Mesendoderm (in vitro differentiated cells): ENCODE measurements around the gene SPATA17. TPM values are rescaled to one million over a fixed set of nuclear protein-coding genes. Genes with fewer than 3 reads are reported as not detected.
"Not testable (repeated sequence)": the region's sequence is repeated elsewhere in the genome, so short reads cannot be mapped to it uniquely, and the experiment has no call there.

Experiments
- DNase-seq: peaks from one replicate; pipeline ENCODE4 v3.0.0; 2013
- H2AK5ac ChIP-seq: 2 replicates; pipeline ENCODE4 v1.6.1; 2013; ENCODE audit warnings: low read length, inconsistent platforms
- H2BK120ac ChIP-seq: 2 replicates; pipeline ENCODE4 v1.6.1; 2013; ENCODE audit warnings: low read depth, mild to moderate bottlenecking, low read length, moderate library complexity, mixed read lengths
- H2BK15ac ChIP-seq: replicated peaks from 2 replicates; pipeline ENCODE4 v1.6.1; 2013; ENCODE audit warnings: low read depth, mild to moderate bottlenecking, moderate library complexity
- H2BK5ac ChIP-seq: 2 replicates; pipeline ENCODE4 v1.6.1; 2013; ENCODE audit warnings: low read length, inconsistent platforms
- H3K18ac ChIP-seq: 2 replicates; pipeline ENCODE4 v1.6.1; 2013; ENCODE audit warnings: mild to moderate bottlenecking, low read length, mixed read lengths
- H3K23ac ChIP-seq: one replicate; pipeline ENCODE4 v1.6.1; 2013; ENCODE audit warnings: low read length
- H3K27ac ChIP-seq: 2 replicates; pipeline ENCODE4 v1.5.1; 2013; ENCODE audit warnings: low read depth, mild to moderate bottlenecking, inconsistent platforms, low read length, moderate library complexity
- H3K27me3 ChIP-seq: 2 replicates; pipeline ENCODE4 v1.6.1; 2013; ENCODE audit warnings: low read length, control low read depth, mild to moderate bottlenecking, inconsistent platforms; ENCODE audit not compliant: insufficient read depth, poor library complexity
- H3K36me3 ChIP-seq: 2 replicates; pipeline ENCODE4 v1.6.1; 2013; ENCODE audit warnings: low read length, inconsistent platforms; ENCODE audit not compliant: control insufficient read depth, insufficient read depth
- H3K4ac ChIP-seq: one replicate; pipeline ENCODE4 v1.6.1; 2013; ENCODE audit warnings: low read depth, mild to moderate bottlenecking, low read length, moderate library complexity
- H3K4me1 ChIP-seq: 2 replicates; pipeline ENCODE4 v1.6.1; 2013; ENCODE audit warnings: low read depth, low read length, inconsistent platforms; ENCODE audit not compliant: control insufficient read depth
- H3K4me2 ChIP-seq: 2 replicates; pipeline ENCODE4 v1.6.1; 2013; ENCODE audit warnings: low read length
- H3K4me3 ChIP-seq: 2 replicates; pipeline ENCODE4 v1.5.1; 2013; ENCODE audit warnings: mild to moderate bottlenecking, low read length
- H3K56ac ChIP-seq: one replicate; pipeline ENCODE4 v1.6.1; 2013; ENCODE audit warnings: low read length
- H3K79me1 ChIP-seq: 2 replicates; pipeline ENCODE4 v1.6.1; 2013; ENCODE audit warnings: low read length, inconsistent platforms
- H3K79me2 ChIP-seq: 2 replicates; pipeline ENCODE4 v1.6.1; 2013; ENCODE audit warnings: mild to moderate bottlenecking, low read length; ENCODE audit not compliant: control insufficient read depth, insufficient read depth
- H3K9ac ChIP-seq: 2 replicates; pipeline ENCODE4 v1.6.1; 2013; ENCODE audit warnings: low read length, inconsistent platforms
- H4K5ac ChIP-seq: one replicate; pipeline ENCODE4 v1.6.1; 2013; ENCODE audit warnings: low read length
- H4K8ac ChIP-seq: one replicate; pipeline ENCODE4 v1.6.1; 2013; ENCODE audit warnings: low read depth, mild to moderate bottlenecking, control low read depth, low read length, moderate library complexity
- WGBS: extraction: QIAGEN DNeasy Blood & Tissue Kit; methylation state at CpG from one replicate; pipeline ENCODE4 v1.1.7; 2013; ENCODE audit warnings: low lambda C conversion rate, missing lambda C conversion rate; ENCODE audit not compliant: insufficient coverage; ENCODE audit errors: extremely low coverage; 5-methylcytosine and 5-hydroxymethylcytosine counted together
- polyA plus RNA-seq, 2 experiments: library from polyadenylated mRNA; stranded (reverse); fragments of 200-250 nt; gene quantifications; one replicate each; pipeline ENCODE4 v1.2.3, GENCODE V29; 2013

SPATA17 gene
- 0.51 TPM for polyA plus RNA-seq (2013, experiment 1 of 2)
- polyA plus RNA-seq (2013, experiment 2 of 2), result 0.45 TPM

GRCh38 chr1:217630711-217631591, at the start of gene SPATA17, which contains the start of gene GPATCH2:
Gene SPATA17 (plus strand): TSS chr1:217631344. CDS start chr1:217631379, 35 bp downstream.
Gene GPATCH2 (minus strand): TSS chr1:217631090. CDS start chr1:217630971, 119 bp downstream.
- H3K4me2 ChIP-seq, result peak within 1 kb of the TSS; percentile 42
- peak within 1 kb of the TSS; percentile 95 for H3K56ac ChIP-seq
- H3K27me3 ChIP-seq, result no peaks in the 10 kb centered on the region
- no peak within 1 kb of the TSS for H2BK15ac ChIP-seq
- H3K4me1 ChIP-seq, result no peaks in the 10 kb centered on the region
- peak within 1 kb of the TSS; percentile 22 for H2BK120ac ChIP-seq
- no peak within 1 kb of the TSS for H4K8ac ChIP-seq
- H3K18ac ChIP-seq, result peak within 1 kb of the TSS; percentile 41
- no peaks in the 10 kb centered on the region for H3K79me1 ChIP-seq
- H3K27ac ChIP-seq, result no peak within 1 kb of the TSS
- H3K79me2 ChIP-seq, result peaks cover 14% of the 10 kb centered on the region
- H3K23ac ChIP-seq, result no peak within 1 kb of the TSS
- H2AK5ac ChIP-seq, result no peak within 1 kb of the TSS
- H3K36me3 ChIP-seq, result no peaks in the 10 kb centered on the region
- H3K9ac ChIP-seq, result peak within 1 kb of the TSS; percentile 92
- peak within 1 kb of the TSS; percentile 1 for H3K4ac ChIP-seq
- H4K5ac ChIP-seq, result no peak within 1 kb of the TSS
- H3K4me3 ChIP-seq, result peak within 1 kb of the TSS; percentile 68
- peak within 1 kb of the TSS; percentile 59 for H2BK5ac ChIP-seq
- DNase-seq, result peak; percentile 96
- no CpG with 5 or more reads among the region's 42 CpGs for WGBS

GRCh38 chr1:217584286-217584811, 46.8 kb upstream of the SPATA17 start:
- H3K4me1 ChIP-seq, H2AK5ac ChIP-seq, H3K23ac ChIP-seq, H3K4me2 ChIP-seq, H3K79me2 ChIP-seq, H3K79me1 ChIP-seq, H2BK15ac ChIP-seq, H2BK120ac ChIP-seq, DNase-seq, H3K9ac ChIP-seq, H3K4ac ChIP-seq, H4K5ac ChIP-seq, H3K4me3 ChIP-seq, H2BK5ac ChIP-seq, H3K18ac ChIP-seq, H4K8ac ChIP-seq, H3K27me3 ChIP-seq, H3K56ac ChIP-seq, H3K36me3 ChIP-seq, H3K27ac ChIP-seq: not testable (repeated sequence)
- no CpG with 5 or more reads among the region's 5 CpGs for WGBS

GRCh38 chr1:217585577-217585976, 45.6 kb upstream of the SPATA17 start:
- H3K79me2 ChIP-seq, result no peaks in the 10 kb centered on the region
- H3K27me3 ChIP-seq, result no peaks in the 10 kb centered on the region
- no peak overlapping the region for H3K4me3 ChIP-seq
- no peak overlapping the region for H2AK5ac ChIP-seq
- no peak overlapping the region for H3K18ac ChIP-seq
- no peak overlapping the region for H4K5ac ChIP-seq
- H3K4ac ChIP-seq, result no peak overlapping the region
- no peak overlapping the region for H3K23ac ChIP-seq
- no peaks in the 10 kb centered on the region for H3K36me3 ChIP-seq
- no peak overlapping the region for H2BK120ac ChIP-seq
- no peak overlapping the region for H2BK5ac ChIP-seq
- no peak overlapping the region for H3K9ac ChIP-seq
- no peak overlapping the region for H3K27ac ChIP-seq
- H3K4me1 ChIP-seq, result no peaks in the 10 kb centered on the region
- DNase-seq, result no peak
- H4K8ac ChIP-seq, result no peak overlapping the region
- no peaks in the 10 kb centered on the region for H3K79me1 ChIP-seq
- H2BK15ac ChIP-seq, result no peak overlapping the region
- whole genome bisulfite sequencing, result no CpG with 5 or more reads among the region's 2 CpGs
- no peak overlapping the region for H3K4me2 ChIP-seq
- no peak overlapping the region for H3K56ac ChIP-seq

- H3K79me2 ChIP-seq, result no peaks in the 10 kb centered on the region
- no peaks in the 10 kb centered on the region for H3K36me3 ChIP-seq
- DNase-seq, result no peak
- no peak overlapping the region for H4K5ac ChIP-seq
- H4K8ac ChIP-seq, result no peak overlapping the region
- no peak overlapping the region for H2AK5ac ChIP-seq
- H3K79me1 ChIP-seq, result no peaks in the 10 kb centered on the region
- no peak overlapping the region for H2BK120ac ChIP-seq
- no peak overlapping the region for H3K18ac ChIP-seq
- H3K4me2 ChIP-seq, result no peak overlapping the region
- no peak overlapping the region for H3K56ac ChIP-seq
- H3K9ac ChIP-seq, result no peak overlapping the region
- WGBS, result no CpG with 5 or more reads among the region's 4 CpGs
- H3K23ac ChIP-seq, result no peak overlapping the region
- H3K27me3 ChIP-seq, result no peaks in the 10 kb centered on the region
- H3K4ac ChIP-seq, result no peak overlapping the region
- no peak overlapping the region for H3K27ac ChIP-seq
- no peak overlapping the region for H2BK5ac ChIP-seq
- no peak overlapping the region for H3K4me3 ChIP-seq
- no peak overlapping the region for H2BK15ac ChIP-seq
- H3K4me1 ChIP-seq, result no peaks in the 10 kb centered on the region
Observed at GRCh38 chr1:217586586-217586985, 44.6 kb upstream of the SPATA17 start.

GRCh38 chr1:217590598-217590997, 40.5 kb upstream of the SPATA17 start:
- no peaks in the 10 kb centered on the region for H3K36me3 ChIP-seq
- no peak overlapping the region for H4K5ac ChIP-seq
- H3K4me1 ChIP-seq, result no peaks in the 10 kb centered on the region
- H2BK5ac ChIP-seq, result no peak overlapping the region
- no peak overlapping the region for H2AK5ac ChIP-seq
- no peak overlapping the region for H3K18ac ChIP-seq
- no peak overlapping the region for H2BK120ac ChIP-seq
- H4K8ac ChIP-seq, result no peak overlapping the region
- H3K79me2 ChIP-seq, result no peaks in the 10 kb centered on the region
- H3K9ac ChIP-seq, result no peak overlapping the region
- H3K4me3 ChIP-seq, result no peak overlapping the region
- no peak overlapping the region for H3K4ac ChIP-seq
- no peaks in the 10 kb centered on the region for H3K79me1 ChIP-seq
- H3K4me2 ChIP-seq, result no peak overlapping the region
- DNase-seq, result peak; percentile 38
- H3K23ac ChIP-seq, result no peak overlapping the region
- no peaks in the 10 kb centered on the region for H3K27me3 ChIP-seq
- H3K27ac ChIP-seq, result no peak overlapping the region
- H3K56ac ChIP-seq, result no peak overlapping the region
- no peak overlapping the region for H2BK15ac ChIP-seq
- WGBS, result no CpG with 5 or more reads among the region's 2 CpGs
